HCT116 (cell line): Measurements from ENCODE around the gene KIAA1755.

ENCODE experiments used
- CTCF ChIP-seq, 3 experiments: fragments of 200-600 bp in 1 of 3; sonication (generic) in 1 of 3; IDR thresholded peaks in 2 of 3; conservative IDR thresholded peaks in 1 of 3; 2 replicates each; pipeline ENCODE4 v1.5.1; 2012 to 2017; ENCODE audit warnings: low read depth in 2 of 3, low read length in 2 of 3, antibody characterized with exemption in 1 of 3, borderline replicate concordance in 1 of 3, control low read depth in 1 of 3, mild to moderate bottlenecking in 1 of 3, mixed read lengths in 1 of 3, mixed run types in 1 of 3, moderate library complexity in 1 of 3; ENCODE audit not compliant: insufficient read depth in 1 of 3
- EGR1 ChIP-seq: IDR thresholded peaks from 2 replicates; pipeline ENCODE4 v1.6.1; 2012; ENCODE audit warnings: low read depth
- ELF1 ChIP-seq: IDR thresholded peaks from 2 replicates; pipeline ENCODE4 v1.6.1; 2012; ENCODE audit warnings: low read depth, borderline replicate concordance
- EZH2 ChIP-seq: fragments of 200-600 bp; sonication (generic); IDR thresholded peaks from 2 replicates; pipeline ENCODE4 v1.6.1; 2017; ENCODE audit warnings: antibody characterized with exemption, mixed run types
- MAX ChIP-seq: IDR thresholded peaks from 2 replicates; pipeline ENCODE4 v1.6.1; 2012
- POLR2A ChIP-seq: IDR thresholded peaks from 2 replicates; pipeline ENCODE4 v1.7.0; 2011; ENCODE audit warnings: borderline replicate concordance; ENCODE audit not compliant: insufficient read depth, insufficient read length; ENCODE audit errors: extremely low read depth
- POLR2AphosphoS5 ChIP-seq: IDR thresholded peaks from 2 replicates; pipeline ENCODE4 v1.6.1; 2011; ENCODE audit warnings: mild to moderate bottlenecking, low read depth, low read length, moderate library complexity
- SIN3A ChIP-seq: IDR thresholded peaks from 2 replicates; pipeline ENCODE4 v1.6.1; 2012; ENCODE audit warnings: low read depth
- SP1 ChIP-seq: IDR thresholded peaks from 2 replicates; pipeline ENCODE4 v1.6.1; 2012; ENCODE audit warnings: low read depth

GRCh38 chr20:38304845-38305447 is 44.4 kb upstream of the KIAA1755 start:
- TF ChIP-seq CTCF (IDR thresholded peaks at IDR 0.05 in 2 of 3, conservative IDR thresholded peaks at IDR 0.05 in 1 of 3; ENCODE audit: borderline replicate concordance in 1 of 3, insufficient read depth in 1 of 3, low read depth in 2 of 3, low read length in 2 of 3) = peak; percentile 37 to 82 (median 75); a peak in 5 of 6 replicates
- no peak for TF ChIP-seq POLR2A
- TF ChIP-seq SP1 = no peak
- no peak for TF ChIP-seq EZH2
- no peak for TF ChIP-seq ELF1
- no peak for TF ChIP-seq POLR2AphosphoS5
- no peak for TF ChIP-seq EGR1
- TF ChIP-seq MAX = no peak
- TF ChIP-seq SIN3A = no peak
